H4 (cell line): Measurements from ENCODE around the gene DENND2C. TPM values are rescaled to one million over a fixed set of nuclear protein-coding genes. Genes with fewer than 3 reads are reported as not detected.
"Not testable (repeated sequence)": the region's sequence is repeated elsewhere in the genome, so short reads cannot be mapped to it uniquely, and the experiment has no call there.

ENCODE experiments used
- DNase-seq: peaks from one replicate; pipeline ENCODE4 v3.0.0-alpha.2; 2015; ENCODE audit warnings: low spot score
- total RNA-seq: library from RNA; depleted of rRNA; stranded (reverse); fragments of >200 nt; shearing (Covaris generic); gene quantifications from 2 replicates; pipeline ENCODE4 v1.2.3, GENCODE V29; 2014

Gene DENND2C
- total RNA-seq, 1 experiment from 2014 or later, result 0.62 TPM

DNA sequence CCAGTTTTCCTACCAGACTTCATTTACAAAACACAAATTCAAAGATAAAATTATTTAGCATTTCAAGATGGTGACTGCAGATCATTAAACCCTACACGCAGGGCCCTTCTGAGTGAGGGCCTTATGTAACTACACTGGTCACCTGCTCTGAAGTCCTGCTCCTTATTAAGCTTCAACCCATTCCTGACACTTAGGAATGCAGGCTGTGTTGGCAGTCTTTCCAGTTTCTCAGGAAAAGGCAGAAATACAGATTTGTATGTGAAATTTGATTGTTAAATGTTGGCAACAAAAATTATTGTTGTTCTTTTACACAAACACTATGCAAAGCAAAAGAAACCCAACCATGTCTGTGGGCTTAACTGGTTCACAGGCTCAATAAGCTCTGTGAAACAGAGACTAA, 62.6 kb downstream of the DENND2C start:
- DNase-seq, result no peak

DNA sequence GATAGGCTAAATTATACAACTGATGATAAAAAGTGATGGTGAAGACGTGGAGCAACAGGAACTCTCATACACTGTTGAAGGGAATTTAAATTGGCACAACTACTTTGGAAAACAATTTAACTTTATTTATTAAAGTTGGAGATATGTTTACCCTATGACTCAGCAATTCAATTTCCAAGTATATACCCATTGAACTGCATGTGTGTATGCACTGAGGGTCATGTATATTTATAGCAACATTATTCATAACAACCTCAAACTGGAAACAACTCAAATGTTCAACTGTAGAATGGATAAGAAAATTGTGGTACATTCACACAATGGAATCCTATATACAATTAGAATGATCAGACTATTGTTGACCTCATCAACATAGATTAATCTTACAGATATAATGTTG, 71.9 kb downstream of the DENND2C start:
- DNase-seq, result no peak

DNA sequence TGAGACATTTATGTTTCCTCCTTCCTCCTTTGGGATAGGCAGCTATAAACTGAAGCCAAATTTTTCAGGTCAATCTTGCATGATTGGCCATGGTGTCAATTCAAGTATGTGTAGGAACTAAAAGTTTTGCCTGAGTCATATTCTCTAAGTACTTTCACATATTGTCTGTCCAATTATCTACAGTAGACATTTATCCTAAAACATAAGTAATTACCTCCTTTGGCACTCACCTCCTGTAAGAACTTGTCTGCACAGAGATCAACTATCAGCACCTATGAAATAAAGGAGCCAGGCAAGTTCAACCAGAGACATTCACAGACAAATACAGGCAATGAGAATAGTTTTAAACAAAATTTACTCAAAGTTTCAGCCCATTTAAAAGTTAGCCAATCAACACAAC, 74.2 kb downstream of the DENND2C start:
- no peak for DNase-seq

DNA sequence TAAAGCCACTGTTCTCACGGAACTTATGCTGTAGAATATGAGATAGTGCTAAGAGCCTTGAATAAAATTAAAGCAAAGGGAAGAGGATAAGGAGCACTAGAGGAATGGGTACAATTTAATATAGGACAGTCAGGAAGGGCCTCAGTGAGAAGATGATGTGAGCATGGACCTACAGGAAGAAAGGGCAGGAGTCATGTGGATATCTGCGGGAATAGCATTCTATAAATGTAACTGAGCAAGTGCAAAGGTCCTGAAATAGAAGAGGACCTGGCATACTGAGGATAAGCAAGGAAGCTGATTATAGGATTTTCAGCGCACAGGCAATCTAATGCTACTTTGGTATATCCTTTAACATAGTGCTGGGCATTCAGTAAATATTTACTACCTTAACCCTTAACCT, 75.8 kb downstream of the DENND2C start:
- DNase-seq, result no peak

DNA sequence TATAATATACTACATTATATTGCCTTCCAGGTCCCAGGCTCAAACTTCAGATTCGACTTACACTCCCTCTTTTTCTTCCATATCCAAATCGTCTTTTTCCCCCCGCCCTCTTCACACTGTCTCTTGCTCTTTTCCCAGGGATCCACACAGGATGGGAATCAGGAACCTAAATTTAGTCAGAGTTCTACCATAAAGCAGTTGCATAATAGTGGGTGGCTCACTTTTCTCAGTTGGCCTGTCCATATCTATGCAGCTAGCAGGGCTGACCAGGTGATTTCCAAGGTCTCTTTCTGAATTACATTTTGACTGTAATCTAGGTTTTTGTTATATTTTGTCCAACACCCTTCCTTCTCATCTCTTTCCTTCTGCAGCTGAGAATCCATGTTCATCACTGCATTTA, 80.7 kb downstream of the DENND2C start:
- no peak for DNase-seq

DNA sequence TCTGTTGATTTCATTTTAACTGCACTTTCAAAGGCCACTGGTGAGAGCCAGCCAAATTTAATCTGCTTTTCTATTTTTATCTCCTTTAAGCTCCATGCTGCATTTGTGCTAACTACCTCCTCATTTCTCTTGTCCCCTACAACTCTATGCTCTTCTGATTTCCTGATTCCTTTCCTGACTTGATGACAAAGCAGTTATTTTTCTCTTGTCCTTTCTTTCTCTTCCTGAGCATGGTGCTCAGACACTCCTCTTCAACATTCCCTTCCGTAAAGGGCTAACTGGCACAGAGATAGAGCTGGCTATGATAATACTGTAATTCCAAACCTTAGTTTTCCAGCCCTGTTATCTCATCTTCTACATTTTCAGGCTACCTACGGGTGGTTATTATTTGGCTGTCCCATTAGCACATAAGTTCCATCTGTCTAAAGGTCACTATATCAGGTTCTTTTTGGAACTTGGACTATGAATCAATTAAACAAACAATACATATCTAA, 81.6 kb downstream of the DENND2C start:
- DNase-seq, result no peak

DNA sequence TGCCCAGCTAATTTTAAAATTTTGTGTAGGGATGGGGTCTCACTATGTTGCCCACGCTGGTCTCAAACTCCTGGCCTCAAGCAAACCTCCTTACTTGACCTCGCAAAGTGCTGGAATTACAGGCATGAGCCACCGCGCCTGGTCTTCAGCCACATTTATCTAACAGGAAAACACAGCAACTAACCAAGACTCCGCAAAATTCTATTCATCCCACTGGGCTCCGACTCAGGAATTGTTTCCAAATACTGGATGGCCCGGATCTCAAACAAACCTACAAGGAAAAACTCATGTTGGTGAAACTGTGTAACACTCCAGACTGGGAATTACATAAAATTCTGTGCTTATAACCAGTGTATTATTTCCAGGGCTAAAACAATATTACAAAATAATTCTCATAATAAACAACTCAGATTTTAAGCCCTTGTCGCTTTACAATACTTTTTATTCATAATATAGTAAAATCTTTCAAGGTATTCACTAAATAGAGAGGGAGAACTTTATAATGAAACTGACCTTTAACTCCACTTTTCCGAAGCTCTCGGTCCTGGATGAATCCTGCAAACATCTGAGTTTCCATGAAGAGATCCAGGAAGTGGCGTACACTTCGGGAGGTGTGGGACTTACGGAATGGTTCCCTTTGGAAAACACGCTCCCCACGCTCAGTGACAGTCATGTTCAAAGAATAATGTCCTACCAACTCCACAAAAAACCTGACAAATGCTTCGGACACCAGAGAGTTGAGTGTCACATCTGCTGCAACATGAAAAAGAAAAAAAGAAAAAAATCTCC, 82.5 kb downstream of the DENND2C start:
- DNase-seq, result no peak

DNA sequence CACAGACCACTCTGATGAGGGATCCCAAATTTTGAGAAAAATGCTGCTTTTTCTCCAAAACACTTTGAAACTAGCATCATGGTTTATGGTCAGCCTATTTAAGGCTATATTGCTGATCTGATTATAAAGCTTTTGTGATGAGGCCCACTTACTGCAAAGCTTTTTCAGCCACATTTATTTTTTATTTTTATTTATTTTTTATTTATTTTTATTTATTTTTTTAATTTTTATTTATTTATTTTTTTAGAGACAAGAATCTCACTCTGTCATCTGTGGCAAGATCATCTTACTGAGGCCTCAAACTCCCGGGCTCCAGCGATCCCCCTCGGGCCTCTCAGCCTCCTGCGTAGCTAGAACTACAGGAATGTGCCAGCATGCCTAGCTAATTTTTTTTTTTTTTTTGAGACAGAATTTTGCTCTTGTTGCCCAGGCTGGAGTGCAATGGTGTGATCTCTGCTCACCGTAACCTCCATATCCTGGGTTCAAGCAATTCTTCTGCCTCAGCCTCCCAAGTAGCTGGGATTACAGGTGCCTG, 83.3 kb downstream of the DENND2C start:
- DNase-seq, result no peak

DNA sequence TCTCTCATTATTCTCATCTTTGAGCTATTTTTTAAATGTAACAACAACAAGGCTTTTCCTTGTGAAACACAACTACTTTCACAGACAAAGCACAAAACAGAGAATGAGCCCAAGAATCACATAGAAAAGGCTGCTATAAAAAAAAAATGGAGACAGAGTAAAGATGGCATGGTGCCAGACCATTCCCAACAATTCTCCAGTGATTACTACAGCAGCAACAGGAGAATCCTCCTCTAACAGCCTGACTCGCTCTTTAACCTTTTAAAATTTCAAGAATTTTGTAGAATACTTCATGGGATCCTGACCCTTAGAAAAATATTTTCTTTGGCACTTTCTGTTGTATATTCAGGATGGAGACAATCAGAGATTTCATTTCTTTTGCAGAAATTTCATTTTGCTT, 84.6 kb downstream of the DENND2C start:
- DNase-seq, result no peak

DNA sequence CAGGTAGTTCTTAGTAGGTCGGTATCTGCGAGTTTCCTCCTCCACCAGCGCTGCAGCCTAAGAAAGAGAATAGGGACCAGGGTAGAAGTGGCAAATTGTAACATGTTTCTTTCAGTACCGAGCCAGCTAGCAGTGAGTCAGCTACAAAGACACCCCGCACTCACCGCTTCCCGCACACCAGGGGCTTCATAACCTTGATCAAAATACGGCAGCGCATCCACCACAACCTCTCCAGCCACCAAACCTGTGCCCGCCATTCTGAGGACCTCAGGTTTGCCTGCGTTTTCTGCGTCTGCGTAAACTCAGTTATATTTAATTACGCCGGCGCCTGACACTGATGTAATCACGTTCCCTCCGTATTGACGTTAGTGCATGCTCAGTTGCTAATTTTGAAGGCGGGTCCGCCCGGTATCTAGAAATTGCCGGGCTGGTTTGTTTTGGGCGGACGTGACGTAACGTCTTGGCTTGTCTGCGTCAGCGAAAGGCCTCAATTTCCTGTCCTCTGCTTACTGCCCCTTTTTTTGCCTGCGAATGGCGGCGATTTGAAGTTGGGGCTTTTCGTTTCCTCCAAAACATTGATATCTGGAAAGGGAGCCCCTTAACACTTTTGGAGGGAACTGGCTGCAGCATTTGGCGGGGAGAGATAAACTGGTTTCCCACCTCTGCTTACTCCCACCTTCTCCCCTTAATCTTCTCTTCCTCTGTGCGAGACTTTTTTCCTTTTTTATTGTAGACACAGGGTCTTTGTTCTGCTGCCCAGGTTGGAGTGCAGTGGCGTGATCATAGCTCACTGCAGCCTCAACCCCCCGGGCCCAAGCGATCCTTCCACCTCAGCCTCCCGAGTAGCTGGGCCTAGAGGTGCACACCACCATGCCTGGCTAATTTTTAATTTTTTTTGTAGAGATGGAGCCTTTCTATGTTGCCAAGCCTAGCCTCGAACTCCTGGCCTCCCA, 88.2 kb downstream of the DENND2C start, which contains the start of gene BCAS2:
BCAS2 (minus strand) TSS at position 281 of the 953 bp plus-strand sequence; CDS start at position 257, 24 bp downstream.
- peak; percentile 94 for DNase-seq

DNA sequence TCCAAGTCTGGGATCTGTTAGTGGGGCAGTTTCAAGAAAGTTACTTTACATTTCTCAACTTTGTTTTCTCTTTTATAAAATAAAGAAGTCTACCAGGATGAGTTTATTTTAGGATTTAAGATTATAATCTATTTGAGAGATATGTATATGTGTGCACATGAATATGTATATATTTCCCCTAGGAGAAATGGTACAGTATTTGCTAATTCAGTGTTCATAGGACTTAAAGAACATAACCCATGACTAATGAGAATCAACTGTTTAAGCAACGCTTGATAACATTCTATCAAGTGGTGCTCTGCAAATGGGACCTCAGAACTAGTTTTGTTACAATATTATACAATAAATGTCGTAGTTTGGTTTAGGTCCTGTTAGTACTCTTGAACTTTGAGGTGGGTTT, 95.5 kb downstream of the DENND2C start:
- no peak for DNase-seq

DNA sequence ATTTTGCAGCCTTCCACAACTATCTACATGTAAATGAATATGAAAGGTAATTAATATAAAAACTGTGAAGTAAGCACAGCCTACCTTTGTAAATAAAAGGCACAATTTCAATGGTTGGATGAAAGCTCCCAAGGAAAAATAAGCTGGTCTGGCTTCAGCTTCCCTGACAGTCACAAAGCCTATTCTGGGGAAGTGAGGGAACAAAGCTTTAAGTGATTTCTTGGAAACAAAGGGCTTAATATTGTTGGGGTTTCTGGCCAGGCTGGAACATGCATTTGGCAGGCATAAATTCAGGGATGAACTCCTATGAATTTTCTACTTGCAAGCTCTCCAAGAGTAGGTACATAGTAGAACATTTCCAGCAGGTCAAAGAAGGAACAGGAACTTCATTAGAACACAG, 105.7 kb downstream of the DENND2C start:
- DNase-seq, result no peak

DNA sequence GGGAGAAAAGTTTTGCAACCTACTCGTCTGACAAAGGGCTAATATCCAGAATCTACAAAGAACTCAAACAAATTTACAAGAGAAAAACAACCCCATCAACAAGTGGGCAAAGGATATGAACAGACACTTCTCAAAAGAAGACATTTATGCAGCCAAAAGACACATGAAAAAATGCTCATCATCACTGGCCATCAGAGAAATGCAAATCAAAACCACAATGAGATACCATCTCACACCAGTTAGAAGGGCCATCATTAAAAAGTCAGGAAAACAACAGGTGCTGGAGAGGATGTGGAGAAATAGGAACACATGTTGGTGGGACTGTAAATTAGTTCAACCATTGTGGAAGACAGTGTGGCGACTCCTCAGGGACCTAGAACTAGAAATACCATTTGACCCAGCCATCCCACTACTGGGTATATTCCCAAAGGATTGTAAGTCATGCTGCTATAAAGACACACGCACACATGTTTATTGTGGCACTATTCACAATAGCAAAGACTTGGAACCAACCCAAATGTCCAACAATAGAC, 106.8 kb downstream of the DENND2C start:
- not testable (repeated sequence) for DNase-seq

DNA sequence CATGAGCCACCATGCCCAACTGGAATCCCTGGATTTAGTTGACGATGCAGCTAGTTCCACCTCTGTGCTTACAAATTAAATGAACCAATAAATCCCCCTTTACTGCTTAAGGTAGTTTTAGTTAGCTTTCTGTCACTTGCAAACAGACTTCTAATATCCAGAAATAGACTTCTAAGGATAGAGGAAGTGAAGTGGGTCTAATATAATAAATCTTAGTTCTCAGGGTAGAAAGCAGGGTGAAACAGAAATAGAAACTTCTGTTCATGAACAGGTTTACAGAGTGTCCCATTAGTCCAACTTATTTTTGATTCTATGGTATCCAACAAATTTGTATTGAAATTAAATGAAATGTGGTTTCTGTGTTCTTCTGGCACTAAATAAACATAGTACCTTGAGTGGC, 108.5 kb downstream of the DENND2C start:
- no peak for DNase-seq

DNA sequence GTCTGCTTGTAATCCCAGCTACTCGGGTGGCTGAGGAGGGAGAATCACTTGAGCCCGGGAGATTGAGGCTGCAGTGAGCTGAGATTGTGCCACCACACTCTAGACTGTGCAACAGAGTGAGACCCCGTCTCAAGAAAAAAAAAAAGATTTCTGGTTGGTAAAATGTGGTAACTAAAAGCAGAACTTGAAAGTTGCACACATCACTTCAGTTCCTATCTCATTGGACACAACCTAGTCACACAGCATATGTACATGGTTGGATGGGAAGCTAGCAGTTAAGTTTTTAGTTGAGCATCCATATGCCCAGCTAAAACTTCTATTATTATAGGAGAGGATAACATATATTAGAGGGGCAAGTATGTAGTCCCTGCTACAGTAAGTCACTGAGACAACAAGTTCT, 110.5 kb downstream of the DENND2C start:
- no peak for DNase-seq

DNA sequence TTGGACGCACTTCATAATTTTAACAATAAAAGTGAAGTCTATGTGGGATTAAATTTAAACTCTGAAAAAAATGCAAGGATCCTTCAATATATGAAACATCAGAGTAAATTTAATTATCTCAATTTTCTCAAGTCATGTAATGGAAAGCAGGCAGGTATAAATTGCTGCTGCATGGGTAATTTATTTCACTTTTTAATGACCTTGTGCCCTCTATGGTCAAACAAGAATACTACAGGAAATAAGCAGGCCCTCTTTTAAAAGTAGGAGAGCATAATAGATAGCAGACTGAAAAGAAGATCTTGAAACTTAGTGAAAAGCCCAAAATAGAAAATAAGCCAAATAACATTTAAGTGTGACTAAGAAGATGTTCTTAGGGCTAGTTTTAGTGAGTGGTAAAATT, 111.3 kb downstream of the DENND2C start:
- no peak for DNase-seq

DNA sequence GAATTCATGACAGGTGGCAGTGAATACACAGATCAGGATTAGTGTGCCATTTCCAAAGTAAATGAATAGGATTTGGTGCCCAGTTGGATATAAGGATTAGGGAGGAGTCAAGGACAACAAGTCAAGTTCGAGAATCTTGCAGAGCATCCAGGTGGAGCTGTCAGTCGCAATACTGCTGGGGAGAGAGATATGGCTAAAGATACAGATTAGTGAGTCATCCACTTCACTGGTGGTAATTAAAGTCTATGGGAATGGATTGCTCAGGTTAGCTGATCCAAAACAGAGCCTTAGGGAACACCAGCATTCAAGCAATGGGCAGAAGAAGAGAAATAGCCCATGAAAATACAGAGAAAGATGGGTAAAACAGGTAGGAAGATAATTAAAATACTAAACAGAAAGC, 115.3 kb downstream of the DENND2C start:
- DNase-seq, result no peak

DNA sequence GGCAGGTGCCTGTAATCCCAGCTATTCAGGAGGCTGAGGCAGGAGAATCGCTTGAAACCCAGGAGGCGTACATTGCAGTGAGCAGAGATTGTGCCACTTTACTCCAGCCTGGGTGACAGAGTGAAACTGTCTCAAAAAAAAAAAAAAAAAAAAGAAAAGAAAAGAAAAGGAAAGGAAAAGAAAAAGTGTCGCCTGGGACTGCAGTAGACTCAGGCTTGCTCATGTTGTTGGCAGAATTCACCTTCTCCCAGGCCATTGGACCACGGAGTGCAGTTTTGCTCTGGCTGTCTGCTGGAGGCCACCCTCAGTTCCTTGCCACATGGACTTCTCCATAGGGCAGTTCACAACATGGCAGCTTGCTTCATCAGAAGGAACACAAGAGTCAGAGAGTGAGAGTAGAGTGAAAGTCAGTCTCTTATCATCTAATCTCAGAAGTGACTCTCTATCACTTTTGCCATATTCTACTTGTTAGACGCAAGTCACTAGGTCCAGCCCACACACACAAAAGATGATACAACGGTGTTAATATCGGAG, 117.7 kb downstream of the DENND2C start:
- DNase-seq, result no peak

DNA sequence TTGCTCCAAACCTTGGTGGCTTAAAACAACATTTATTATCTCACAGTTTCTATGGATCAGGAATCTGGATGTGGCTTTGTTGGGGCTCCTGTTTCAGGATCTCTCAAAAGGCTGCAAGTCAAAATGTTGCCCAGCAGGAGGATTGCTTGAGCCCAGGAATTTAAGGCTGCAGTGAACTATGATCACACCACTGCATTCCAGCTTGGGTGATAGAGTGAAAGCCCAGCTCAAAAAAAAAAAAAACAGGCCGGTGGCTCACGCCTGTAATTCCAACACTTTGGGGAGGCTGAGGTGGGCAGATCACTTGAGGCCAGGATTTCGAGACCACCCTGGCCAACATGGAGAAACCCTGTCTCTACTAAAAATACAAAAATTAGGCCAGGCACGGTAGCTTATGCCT, 118.4 kb downstream of the DENND2C start:
- no peak for DNase-seq

DNA sequence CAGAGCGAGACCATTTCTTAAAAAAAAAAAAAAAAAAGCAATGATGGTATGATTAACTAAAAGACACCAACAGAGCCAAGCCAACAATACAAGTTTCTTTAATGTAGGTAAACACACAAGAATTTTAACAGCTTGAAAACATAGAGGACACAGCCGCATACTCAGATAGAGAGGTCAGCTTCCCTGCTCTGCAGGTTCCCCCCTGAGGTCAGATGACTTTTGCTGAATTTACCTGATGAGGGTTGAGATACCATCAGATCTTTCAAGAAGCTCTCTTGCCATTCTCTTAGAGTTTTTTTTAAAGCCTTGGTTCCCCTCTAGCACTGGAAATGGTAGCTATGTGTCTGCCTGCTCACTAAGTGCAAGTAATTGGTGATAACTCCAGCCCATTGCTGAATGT, 119.5 kb downstream of the DENND2C start:
- DNase-seq, result no peak

DNA sequence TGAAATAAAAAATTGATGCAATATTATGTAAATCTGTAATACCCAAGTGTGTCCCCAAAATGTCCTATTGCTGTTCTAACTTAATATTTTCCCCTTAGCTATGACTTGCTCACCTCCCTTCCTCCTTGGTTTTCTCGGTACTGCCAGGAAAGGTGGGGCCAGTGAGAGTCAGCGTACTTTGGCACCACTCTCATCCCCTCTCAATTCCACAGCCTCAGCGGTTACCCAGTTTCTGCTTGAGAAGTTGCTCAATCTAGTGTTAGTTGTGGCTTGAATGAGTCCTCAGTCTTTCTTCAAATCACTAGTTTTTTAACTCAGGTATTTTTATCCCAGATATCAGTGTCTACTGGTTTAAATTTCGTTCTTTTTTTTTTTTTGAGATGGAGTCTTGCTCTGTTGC, 120.7 kb downstream of the DENND2C start:
- no peak for DNase-seq

DNA sequence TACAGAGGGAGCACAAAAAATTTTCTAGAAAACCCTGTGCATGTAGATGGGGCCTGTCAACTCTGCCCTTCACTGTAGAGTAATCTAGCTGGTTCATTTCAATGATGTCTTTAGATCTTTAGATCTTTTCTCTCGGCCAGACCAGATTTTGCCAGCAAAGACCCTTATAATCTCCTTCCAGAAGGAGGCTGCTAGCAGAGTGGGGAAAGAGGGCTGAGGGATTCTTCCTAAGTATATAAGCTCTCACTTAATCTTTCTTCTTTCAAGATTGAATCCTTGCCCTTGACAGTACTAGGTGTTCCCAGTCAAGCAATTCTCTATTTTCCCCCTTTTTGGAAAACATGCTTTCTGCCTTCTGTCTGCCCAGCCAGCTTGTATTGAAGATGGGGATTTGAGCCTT, 122.8 kb downstream of the DENND2C start:
- DNase-seq, result no peak
